Smooth muscle cell (in vitro differentiated cells): Measurements from ENCODE around the gene LYPD3. TPM values are rescaled to one million over a fixed set of nuclear protein-coding genes. Genes with fewer than 3 reads are reported as not detected.

Source experiments
- DNase-seq: peaks from one replicate; lab custom pipeline; 2025; ENCODE audit not compliant: unreplicated experiment; lab: John Stamatoyannopoulos, UW
- H2AFZ ChIP-seq: fragments of 200-600 bp; sonication (generic); 2 replicates; pipeline ENCODE4 v1.6.0; 2016; ENCODE audit warnings: antibody characterized with exemption, low read depth, mild to moderate bottlenecking
- H3F3A ChIP-seq: fragments of 200-600 bp; sonication (generic); 2 replicates; pipeline ENCODE4 v1.6.0; 2017; ENCODE audit warnings: antibody characterized with exemption, low read depth
- H3K27ac ChIP-seq: fragments of 200-600 bp; sonication (generic); 2 replicates; pipeline ENCODE4 v1.5.1; 2016; ENCODE audit warnings: low read depth, mild to moderate bottlenecking
- H3K27me3 ChIP-seq: fragments of 200-600 bp; sonication (generic); 2 replicates; pipeline ENCODE4 v1.6.1; 2016; ENCODE audit warnings: low read depth, mild to moderate bottlenecking
- H3K36me3 ChIP-seq: fragments of 200-600 bp; sonication (generic); 2 replicates; pipeline ENCODE4 v1.5.1; 2016; ENCODE audit warnings: low read depth
- H3K4me1 ChIP-seq: fragments of 200-600 bp; sonication (generic); 2 replicates; pipeline ENCODE4 v1.5.1; 2016; ENCODE audit warnings: low read depth
- H3K4me2 ChIP-seq: fragments of 200-600 bp; sonication (generic); 2 replicates; pipeline ENCODE4 v1.6.0; 2016; ENCODE audit warnings: mild to moderate bottlenecking
- H3K4me3 ChIP-seq: fragments of 200-600 bp; sonication (generic); 2 replicates; pipeline ENCODE4 v1.5.1; 2016; ENCODE audit warnings: mild to moderate bottlenecking
- H3K79me2 ChIP-seq: fragments of 200-600 bp; sonication (generic); 2 replicates; pipeline ENCODE4 v1.6.0; 2016; ENCODE audit warnings: low read depth, mild to moderate bottlenecking
- H3K9ac ChIP-seq: fragments of 200-600 bp; sonication (generic); 2 replicates; pipeline ENCODE4 v1.6.0; 2016; ENCODE audit warnings: low read depth
- H3K9me3 ChIP-seq: fragments of 200-600 bp; sonication (generic); replicated peaks from 2 replicates; pipeline ENCODE4 v1.5.1; 2016; ENCODE audit warnings: low read depth
- H4K20me1 ChIP-seq: fragments of 200-600 bp; sonication (generic); 2 replicates; pipeline ENCODE4 v1.6.0; 2016; ENCODE audit warnings: low read depth
- WGBS: methylation state at CpG from one replicate; pipeline ENCODE4 v1.1.7; 2016; ENCODE audit warnings: low lambda C conversion rate; 5-methylcytosine and 5-hydroxymethylcytosine counted together
- polyA plus RNA-seq: library from polyadenylated mRNA; unstranded; fragments of >200 nt; fragmentation: Nextera tagmentation; extraction: Ambion mirVana; gene quantifications from 2 replicates; pipeline ENCODE4 v1.2.1, GENCODE V29; 2016
- total RNA-seq: library from RNA; depleted of rRNA; stranded (reverse); fragments of >200 nt; gene quantifications from 2 replicates; pipeline ENCODE4 v1.2.3, GENCODE V29; 2014
- TF ChIP-seq, protein P1 (sequence below): fragments of 200-600 bp; sonication (generic); IDR thresholded peaks from 2 replicates; pipeline ENCODE4 v1.5.1; 2017; ENCODE audit warnings: borderline replicate concordance, mild to moderate bottlenecking, antibody characterized with exemption; ENCODE audit not compliant: insufficient read depth, poor library complexity, severe bottlenecking

Gene LYPD3
- total and polyA plus RNA-seq, 2 experiments from 2014 or later: 17.9 to 20.6 TPM

DNA sequence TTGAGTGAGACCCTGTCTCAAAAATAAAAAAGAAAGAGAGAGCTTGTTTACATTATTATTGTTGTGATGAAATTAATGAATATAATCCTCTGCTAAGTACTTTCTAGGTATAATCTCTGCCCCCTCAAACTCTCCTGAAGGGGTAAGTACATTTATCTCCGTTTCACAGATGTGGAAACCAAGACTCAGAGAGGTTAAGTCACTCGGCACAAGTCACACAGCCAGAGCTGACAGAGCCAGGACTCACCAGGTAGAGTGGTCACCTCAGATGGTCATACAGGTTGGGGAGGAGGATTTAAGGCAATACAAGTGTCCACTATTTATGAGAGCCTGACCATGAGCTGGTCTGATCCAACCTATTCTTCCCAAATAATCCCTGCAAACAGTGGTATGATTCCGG is 15.2 kb upstream of the LYPD3 start:
- TF ChIP-seq, protein P1, sequence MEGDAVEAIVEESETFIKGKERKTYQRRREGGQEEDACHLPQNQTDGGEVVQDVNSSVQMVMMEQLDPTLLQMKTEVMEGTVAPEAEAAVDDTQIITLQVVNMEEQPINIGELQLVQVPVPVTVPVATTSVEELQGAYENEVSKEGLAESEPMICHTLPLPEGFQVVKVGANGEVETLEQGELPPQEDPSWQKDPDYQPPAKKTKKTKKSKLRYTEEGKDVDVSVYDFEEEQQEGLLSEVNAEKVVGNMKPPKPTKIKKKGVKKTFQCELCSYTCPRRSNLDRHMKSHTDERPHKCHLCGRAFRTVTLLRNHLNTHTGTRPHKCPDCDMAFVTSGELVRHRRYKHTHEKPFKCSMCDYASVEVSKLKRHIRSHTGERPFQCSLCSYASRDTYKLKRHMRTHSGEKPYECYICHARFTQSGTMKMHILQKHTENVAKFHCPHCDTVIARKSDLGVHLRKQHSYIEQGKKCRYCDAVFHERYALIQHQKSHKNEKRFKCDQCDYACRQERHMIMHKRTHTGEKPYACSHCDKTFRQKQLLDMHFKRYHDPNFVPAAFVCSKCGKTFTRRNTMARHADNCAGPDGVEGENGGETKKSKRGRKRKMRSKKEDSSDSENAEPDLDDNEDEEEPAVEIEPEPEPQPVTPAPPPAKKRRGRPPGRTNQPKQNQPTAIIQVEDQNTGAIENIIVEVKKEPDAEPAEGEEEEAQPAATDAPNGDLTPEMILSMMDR: no peak
- Histone ChIP-seq H3K4me3 (no peak overlapping the region), H3K4me2 (no peak overlapping the region), H3K4me1 (no peaks in the 10 kb centered on the region), H3K27me3 (no peaks in the 10 kb centered on the region), H2AFZ (no peak overlapping the region), H3F3A (no peaks in the 10 kb centered on the region), H4K20me1 (no peaks in the 10 kb centered on the region), H3K36me3 (no peaks in the 10 kb centered on the region), H3K9me3 (no peaks in the 10 kb centered on the region), H3K79me2 (no peaks in the 10 kb centered on the region), H3K27ac (no peak overlapping the region), H3K9ac (no peak overlapping the region)
- DNase-seq: no peak
- 96% methylated on average over 3 of the region's 3 CpGs for WGBS

DNA sequence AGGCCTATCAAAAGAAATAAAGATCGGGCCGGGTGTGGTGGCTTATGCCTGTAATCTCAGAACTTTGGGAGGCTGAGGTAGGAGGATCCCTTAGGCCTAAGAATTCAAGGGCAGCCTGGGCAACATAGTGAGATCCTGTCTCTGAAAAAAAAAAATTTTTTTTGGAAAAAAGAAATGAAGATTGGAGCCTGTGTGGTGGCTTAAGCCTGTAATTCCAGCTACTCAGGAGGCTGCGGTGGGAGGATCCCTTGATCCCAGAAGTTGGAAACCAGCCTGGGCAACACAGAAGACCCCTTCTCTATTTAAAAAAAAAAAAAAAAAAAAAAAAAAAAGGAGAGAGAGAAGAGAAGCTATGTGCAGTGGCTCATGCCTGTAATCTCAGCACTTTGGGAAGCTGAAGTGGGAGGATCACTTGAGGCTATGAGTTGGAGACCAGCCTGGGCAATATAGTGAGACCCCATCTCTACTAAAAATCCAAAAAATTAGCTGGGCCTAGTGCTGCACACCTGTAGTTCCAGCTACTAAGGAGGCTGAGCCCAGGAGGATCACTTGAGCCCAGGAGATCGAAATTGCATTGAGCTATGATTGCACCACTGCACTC is 14.7 kb upstream of the LYPD3 start:
- H3K36me3 ChIP-seq: no peaks in the 10 kb centered on the region
- no peak overlapping the region for H3K4me2 ChIP-seq
- H3K4me3 ChIP-seq: no peak overlapping the region
- no peaks in the 10 kb centered on the region for H3K9me3 ChIP-seq
- H3K79me2 ChIP-seq: no peaks in the 10 kb centered on the region
- no peak overlapping the region for H2AFZ ChIP-seq
- H3K27me3 ChIP-seq: no peaks in the 10 kb centered on the region
- TF ChIP-seq, protein P1: no peak
- 96% methylated on average over 4 of the region's 4 CpGs for WGBS
- no peak overlapping the region for H3K9ac ChIP-seq
- H4K20me1 ChIP-seq: no peaks in the 10 kb centered on the region
- no peak for DNase-seq
- H3F3A ChIP-seq: no peaks in the 10 kb centered on the region
- H3K4me1 ChIP-seq: no peaks in the 10 kb centered on the region
- no peak overlapping the region for H3K27ac ChIP-seq

DNA sequence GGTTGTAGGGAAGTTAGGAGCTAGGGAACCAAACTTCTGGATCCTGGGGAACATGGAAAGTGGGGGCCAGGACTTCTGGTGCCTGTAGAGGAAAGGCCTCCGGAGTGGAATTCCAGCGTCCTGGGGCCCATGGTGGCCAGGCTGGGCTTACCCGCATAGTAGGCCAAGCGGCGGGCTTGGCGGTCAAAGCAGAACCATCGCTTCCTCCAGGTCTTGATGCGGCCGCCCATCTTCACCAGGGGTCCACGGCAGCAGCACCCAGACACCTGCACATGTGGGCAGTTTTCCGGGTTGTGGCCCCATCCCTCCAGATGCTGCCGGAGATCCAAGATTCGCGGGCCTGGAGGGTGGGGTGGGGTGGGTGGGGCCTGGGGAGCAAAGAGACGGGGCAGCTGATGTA is 13.8 kb upstream of the LYPD3 start:
- H3K4me2 ChIP-seq: no peak overlapping the region
- H3K4me3 ChIP-seq: no peak overlapping the region
- 93% methylated on average over 15 of the region's 15 CpGs for WGBS
- no peaks in the 10 kb centered on the region for H3K36me3 ChIP-seq
- no peak overlapping the region for H3K9ac ChIP-seq
- H4K20me1 ChIP-seq: no peaks in the 10 kb centered on the region
- no peaks in the 10 kb centered on the region for H3K9me3 ChIP-seq
- no peaks in the 10 kb centered on the region for H3K27me3 ChIP-seq
- H3F3A ChIP-seq: no peaks in the 10 kb centered on the region
- TF ChIP-seq, protein P1: no peak
- no peaks in the 10 kb centered on the region for H3K79me2 ChIP-seq
- no peak overlapping the region for H2AFZ ChIP-seq
- no peak overlapping the region for H3K27ac ChIP-seq
- H3K4me1 ChIP-seq: no peaks in the 10 kb centered on the region
- no peak for DNase-seq

DNA sequence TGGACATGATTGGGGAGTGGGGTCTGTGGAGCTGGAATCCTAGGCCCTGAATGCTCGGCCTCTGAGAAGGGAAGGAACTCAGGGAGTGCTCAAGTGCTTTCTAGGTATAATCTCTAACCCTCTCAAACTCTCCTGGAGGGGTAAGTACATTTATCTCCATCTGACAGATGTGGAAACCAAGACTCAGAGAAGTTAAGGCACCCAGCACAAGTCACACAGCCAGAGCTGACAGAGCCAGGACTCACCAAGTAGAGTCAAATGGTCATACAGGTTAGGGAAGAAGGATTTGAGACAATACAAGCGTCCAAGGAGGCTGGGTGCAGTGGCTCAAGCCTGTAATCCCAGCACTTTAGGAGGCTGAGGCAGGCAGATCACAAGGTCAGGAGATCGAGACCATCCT is 12.9 kb upstream of the LYPD3 start:
- Histone ChIP-seq H3K4me2 (no peak overlapping the region), H3K79me2 (no peaks in the 10 kb centered on the region), H3K4me1 (no peaks in the 10 kb centered on the region), H4K20me1 (no peaks in the 10 kb centered on the region), H2AFZ (no peak overlapping the region), H3K27me3 (no peaks in the 10 kb centered on the region), H3F3A (no peaks in the 10 kb centered on the region), H3K27ac (no peak overlapping the region), H3K9me3 (no peaks in the 10 kb centered on the region), H3K4me3 (no peak overlapping the region), H3K36me3 (no peaks in the 10 kb centered on the region), H3K9ac (no peak overlapping the region)
- 98% methylated on average over 3 of the region's 3 CpGs for WGBS
- DNase-seq: no peak
- TF ChIP-seq, protein P1: no peak
